NCI-H1417 treated with DMSO at 0.1 percent for 48 hours (cell line): Measurements from ENCODE around the gene ANO9.

Experiments
- DNase-seq: peaks from one replicate; lab custom pipeline; 2025; lab: John Stamatoyannopoulos, UW

ANO9 gene

GRCh38 chr11:441418-442274 lies at the start of gene ANO9:
Gene ANO9, minus strand, starts transcription at chr11:442011. Its CDS starts 85 bp downstream, at chr11:441926.
- no peak for DNase-seq

GRCh38 chr11:491358-491757 lies 49.5 kb upstream of the ANO9 start:
- no peak for DNase-seq

- no peak for DNase-seq
Observed at GRCh38 chr11:490930-491260, 49.1 kb upstream of the ANO9 start.

GRCh38 chr11:490186-490929 lies 48.5 kb upstream of the ANO9 start:
- DNase-seq: no peak

GRCh38 chr11:489610-490185 lies 47.9 kb upstream of the ANO9 start:
- no peak for DNase-seq

- no peak for DNase-seq
Observed at GRCh38 chr11:488992-489391, 47.2 kb upstream of the ANO9 start.

GRCh38 chr11:488579-488978 lies 46.8 kb upstream of the ANO9 start:
- DNase-seq: no peak

GRCh38 chr11:488062-488461 lies 46.3 kb upstream of the ANO9 start:
- DNase-seq: no peak

GRCh38 chr11:487571-488021 lies 45.8 kb upstream of the ANO9 start:
- DNase-seq: no peak

- DNase-seq: no peak
Observed at GRCh38 chr11:486189-486588, 44.4 kb upstream of the ANO9 start.

GRCh38 chr11:484616-485015 lies 42.8 kb upstream of the ANO9 start:
- DNase-seq: no peak

- DNase-seq: no peak
Observed at GRCh38 chr11:479311-479710, 37.5 kb upstream of the ANO9 start.

GRCh38 chr11:477052-477715 lies 35.4 kb upstream of the ANO9 start:
- no peak for DNase-seq

- no peak for DNase-seq
Observed at GRCh38 chr11:476416-476815, 34.6 kb upstream of the ANO9 start.

GRCh38 chr11:475941-476340 lies 34.1 kb upstream of the ANO9 start:
- DNase-seq: no peak

GRCh38 chr11:474914-475506 lies 33.2 kb upstream of the ANO9 start:
- no peak for DNase-seq

- no peak for DNase-seq
Observed at GRCh38 chr11:473962-474785, 32.4 kb upstream of the ANO9 start.

GRCh38 chr11:473415-473814 lies 31.6 kb upstream of the ANO9 start:
- DNase-seq: no peak

GRCh38 chr11:472816-473215 lies 31.0 kb upstream of the ANO9 start:
- DNase-seq: no peak

GRCh38 chr11:472272-472671 lies 30.5 kb upstream of the ANO9 start:
- no peak for DNase-seq

- DNase-seq: no peak
Observed at GRCh38 chr11:471468-472145, 29.8 kb upstream of the ANO9 start.
